OCI-LY3 (cell line): ENCODE measurements around the gene SPTBN2.

Experiments used
- H2AFZ ChIP-seq: fragments of 200-600, 300-600 bp; shearing (Covaris generic); 2 replicates; pipeline ENCODE4 v1.6.0; 2014; ENCODE audit warnings: antibody characterized with exemption, low read depth, low read length
- H3K27ac ChIP-seq: fragments of 200-600, 300-600 bp; sonication (generic); 2 replicates; pipeline ENCODE4 v1.5.1; 2014; ENCODE audit warnings: mild to moderate bottlenecking, low read length, moderate library complexity, mixed read lengths
- H3K27me3 ChIP-seq: fragments of 200-600, 300-600 bp; sonication (generic); 2 replicates; pipeline ENCODE4 v1.6.1; 2014; ENCODE audit warnings: low read depth, low read length, mixed read lengths
- H3K36me3 ChIP-seq: fragments of 200-600, 300-600 bp; sonication (generic); replicated peaks from 2 replicates; pipeline ENCODE3; 2014; ENCODE audit warnings: low read depth, low read length, mixed read lengths
- H3K4me1 ChIP-seq: fragments of 300-600, 200-600 bp; sonication (generic); 2 replicates; pipeline ENCODE4 v1.6.1; 2014; ENCODE audit warnings: low read length, mixed read lengths
- H3K4me2 ChIP-seq: fragments of 200-600, 300-600 bp; sonication (generic); 2 replicates; pipeline ENCODE4 v1.6.1; 2014; ENCODE audit warnings: low read length, mixed read lengths
- H3K4me3 ChIP-seq: fragments of 300-600, 200-600 bp; sonication (generic); 2 replicates; pipeline ENCODE4 v1.5.1; 2014; ENCODE audit warnings: antibody characterized with exemption, mild to moderate bottlenecking, low read length, moderate library complexity
- H3K79me2 ChIP-seq: fragments of 300-600, 200-600 bp; shearing (Covaris generic); 2 replicates; pipeline ENCODE4 v1.6.1; 2014; ENCODE audit warnings: mild to moderate bottlenecking, low read length, mixed read lengths
- H3K9ac ChIP-seq: fragments of 300-600, 200-600 bp; shearing (Covaris generic); 2 replicates; pipeline ENCODE4 v1.6.0; 2014; ENCODE audit warnings: mild to moderate bottlenecking, low read length, moderate library complexity
- H3K9me3 ChIP-seq: fragments of 200-600, 300-600 bp; shearing (Covaris generic); 2 replicates; pipeline ENCODE4 v1.6.1; 2014; ENCODE audit warnings: low read length, mixed read lengths; ENCODE audit not compliant: insufficient read depth
- H4K20me1 ChIP-seq: fragments of 200-600, 300-600 bp; sonication (generic); 2 replicates; pipeline ENCODE4 v1.6.1; 2016; ENCODE audit warnings: low read length, mixed read lengths; ENCODE audit not compliant: insufficient read depth
- EZH2phosphoT487 ChIP-seq: fragments of 200-600 bp; shearing (Covaris generic); IDR thresholded peaks from 2 replicates; pipeline ENCODE4 v1.6.1; 2018; ENCODE audit warnings: antibody characterized with exemption, mixed run types, low read depth
- TF ChIP-seq, protein P1 (sequence below): fragments of 200-600, 300-600 bp; sonication (generic); IDR thresholded peaks from 2 replicates; pipeline ENCODE4 v1.5.1; 2014; ENCODE audit warnings: antibody characterized with exemption, low read length, low read depth

Gene SPTBN2

DNA sequence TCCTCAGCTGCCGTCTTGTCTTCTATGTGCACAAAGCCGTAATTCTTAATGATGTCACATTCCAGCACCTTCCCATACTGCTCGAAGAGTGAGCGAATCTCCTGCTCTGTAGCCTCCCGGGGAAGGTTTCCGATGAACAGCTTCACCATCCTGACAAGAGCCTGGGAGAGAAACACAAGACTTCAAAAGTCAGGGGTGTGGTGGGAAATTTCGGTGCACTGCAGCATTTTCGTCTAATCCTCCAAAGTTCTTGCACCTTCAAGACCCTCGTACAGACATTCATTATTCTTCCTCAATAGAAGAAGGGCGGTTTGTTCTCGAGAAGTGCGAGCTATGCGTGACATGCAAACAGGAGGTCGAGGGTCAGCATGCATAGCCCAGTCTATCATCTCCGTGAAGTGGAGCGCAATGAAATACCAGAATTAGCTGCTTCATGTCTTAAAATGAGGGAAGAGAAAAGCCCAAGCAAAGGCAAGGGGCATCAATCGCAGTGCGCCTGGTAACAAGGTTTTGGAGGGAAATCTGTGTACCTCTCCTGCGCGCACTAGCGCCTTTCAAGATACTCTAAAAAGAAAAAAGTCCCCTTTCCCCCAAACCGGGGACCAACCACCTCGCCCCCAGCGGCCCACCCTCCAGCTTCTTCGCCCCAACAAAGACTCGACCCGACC, 52.0 kb downstream of the SPTBN2 start:
- TF ChIP-seq EZH2phosphoT487: no peak
- TF ChIP-seq, protein P1, sequence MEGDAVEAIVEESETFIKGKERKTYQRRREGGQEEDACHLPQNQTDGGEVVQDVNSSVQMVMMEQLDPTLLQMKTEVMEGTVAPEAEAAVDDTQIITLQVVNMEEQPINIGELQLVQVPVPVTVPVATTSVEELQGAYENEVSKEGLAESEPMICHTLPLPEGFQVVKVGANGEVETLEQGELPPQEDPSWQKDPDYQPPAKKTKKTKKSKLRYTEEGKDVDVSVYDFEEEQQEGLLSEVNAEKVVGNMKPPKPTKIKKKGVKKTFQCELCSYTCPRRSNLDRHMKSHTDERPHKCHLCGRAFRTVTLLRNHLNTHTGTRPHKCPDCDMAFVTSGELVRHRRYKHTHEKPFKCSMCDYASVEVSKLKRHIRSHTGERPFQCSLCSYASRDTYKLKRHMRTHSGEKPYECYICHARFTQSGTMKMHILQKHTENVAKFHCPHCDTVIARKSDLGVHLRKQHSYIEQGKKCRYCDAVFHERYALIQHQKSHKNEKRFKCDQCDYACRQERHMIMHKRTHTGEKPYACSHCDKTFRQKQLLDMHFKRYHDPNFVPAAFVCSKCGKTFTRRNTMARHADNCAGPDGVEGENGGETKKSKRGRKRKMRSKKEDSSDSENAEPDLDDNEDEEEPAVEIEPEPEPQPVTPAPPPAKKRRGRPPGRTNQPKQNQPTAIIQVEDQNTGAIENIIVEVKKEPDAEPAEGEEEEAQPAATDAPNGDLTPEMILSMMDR: no peak
- Histone ChIP-seq H2AFZ (peak overlapping the region; percentile 52; the same call in 1 of the 2 replicates), H3K9me3 (no peaks in the 10 kb centered on the region), H3K27ac (peak overlapping the region; percentile 85), H3K4me2 (peak overlapping the region; percentile 82), H3K4me1 (peaks cover 24% of the 10 kb centered on the region), H3K4me3 (peak overlapping the region; percentile 78), H3K9ac (peak overlapping the region; percentile 76), H4K20me1 (peaks cover 7% of the 10 kb centered on the region; the same call in 1 of the 2 replicates), H3K27me3 (no peaks in the 10 kb centered on the region), H3K36me3 (peaks cover 17% of the 10 kb centered on the region), H3K79me2 (peaks cover 46% of the 10 kb centered on the region)

DNA sequence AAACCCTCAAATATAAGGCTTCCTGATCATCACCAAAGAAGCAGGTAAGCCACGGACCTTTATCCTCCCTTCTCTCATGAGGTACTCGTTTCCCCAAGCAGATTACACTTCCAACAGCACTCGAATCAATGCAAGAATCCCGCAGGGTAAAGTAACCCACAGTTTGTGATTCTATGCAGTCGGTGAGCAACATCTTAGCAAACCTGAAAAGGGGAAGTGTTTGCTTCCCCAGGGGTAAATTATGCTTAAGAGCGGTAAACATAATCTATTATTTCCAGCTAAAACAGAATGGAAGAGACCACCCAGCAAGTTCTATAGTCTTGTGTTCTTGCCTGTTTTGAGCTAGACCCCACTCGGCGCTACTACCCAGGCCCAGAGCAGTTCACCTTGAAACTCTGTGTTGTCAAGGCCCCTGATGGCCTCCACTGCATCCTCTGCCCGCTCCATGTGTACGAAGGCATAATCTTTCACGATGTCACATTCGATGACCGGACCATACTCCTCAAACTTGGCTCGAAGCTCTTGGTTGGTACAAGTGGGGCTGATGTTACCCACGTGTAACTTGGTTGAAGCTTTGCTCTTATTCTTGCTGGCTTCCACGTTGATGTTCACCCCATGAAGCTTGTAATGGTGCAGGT, 52.6 kb downstream of the SPTBN2 start:
- Histone ChIP-seq H3K9ac (no peak overlapping the region), H2AFZ (no peak overlapping the region), H3K4me2 (peak overlapping the region; percentile 82), H3K4me3 (peak overlapping the region; percentile 78), H3K79me2 (peaks cover 53% of the 10 kb centered on the region), H3K4me1 (peaks cover 24% of the 10 kb centered on the region), H3K36me3 (peaks cover 17% of the 10 kb centered on the region), H3K9me3 (no peaks in the 10 kb centered on the region), H4K20me1 (peaks cover 7% of the 10 kb centered on the region; the same call in 1 of the 2 replicates), H3K27ac (peak overlapping the region; percentile 50), H3K27me3 (no peaks in the 10 kb centered on the region)
- TF ChIP-seq EZH2phosphoT487: no peak
- TF ChIP-seq, protein P1: no peak

DNA sequence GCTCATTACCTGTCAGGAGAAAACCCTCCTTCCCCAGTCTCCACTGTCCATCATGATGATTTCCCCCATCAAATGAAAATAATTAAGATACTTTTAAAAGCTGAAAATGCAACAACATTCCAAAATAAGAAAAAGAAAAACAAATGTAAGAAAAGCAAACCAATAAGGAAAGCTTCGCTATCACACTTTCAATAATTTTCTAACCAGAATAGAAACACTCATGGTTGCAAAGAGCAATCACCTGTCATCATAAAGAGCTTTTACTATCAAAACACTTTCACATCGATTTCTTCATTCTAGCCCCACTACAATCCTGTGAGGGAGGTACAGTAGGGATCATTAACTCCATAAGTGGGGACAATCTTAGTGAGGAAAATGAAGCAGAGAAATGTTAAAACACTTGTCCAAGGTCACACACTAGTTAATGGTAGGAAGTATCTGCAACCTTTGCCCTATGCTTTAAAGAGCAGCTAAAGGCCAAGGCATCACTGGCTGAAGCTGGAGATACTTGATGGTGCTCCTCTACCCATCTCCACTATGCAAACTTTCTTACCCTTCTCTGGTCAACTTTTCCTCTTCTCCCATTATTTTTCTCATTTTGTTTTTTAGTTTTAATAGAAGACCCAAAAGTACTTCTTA, 53.9 kb downstream of the SPTBN2 start:
- Histone ChIP-seq H3K27me3 (no peaks in the 10 kb centered on the region), H3K4me3 (no peak overlapping the region), H3K36me3 (peaks cover 21% of the 10 kb centered on the region), H3K9ac (no peak overlapping the region), H2AFZ (no peak overlapping the region), H3K79me2 (peaks cover 65% of the 10 kb centered on the region), H3K27ac (no peak overlapping the region), H3K4me1 (peaks cover 24% of the 10 kb centered on the region), H3K4me2 (no peak overlapping the region; the same call in 1 of the 2 replicates), H3K9me3 (no peaks in the 10 kb centered on the region), H4K20me1 (peaks cover 19% of the 10 kb centered on the region)
- TF ChIP-seq EZH2phosphoT487: no peak
- TF ChIP-seq, protein P1: no peak

DNA sequence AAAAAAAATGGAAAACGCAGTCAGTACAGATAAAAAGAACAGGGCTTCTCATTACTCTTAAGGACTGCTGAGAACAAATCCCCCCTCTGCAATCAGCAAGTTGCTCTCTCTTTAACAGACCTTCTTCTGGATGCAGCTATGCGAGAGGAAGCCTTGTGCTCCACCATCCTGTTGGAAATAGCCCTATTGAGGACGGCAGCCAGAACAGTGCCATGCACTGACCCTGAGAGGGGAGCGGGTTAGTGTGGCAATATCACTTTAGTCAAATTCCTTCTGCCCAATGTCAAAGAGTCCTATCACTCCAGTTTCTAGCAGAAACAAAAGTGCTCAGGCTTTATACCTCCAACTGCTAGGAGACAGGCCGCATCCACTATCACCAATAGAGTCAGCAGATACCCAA, 58.2 kb downstream of the SPTBN2 start:
- Histone ChIP-seq H3K27me3 (no peaks in the 10 kb centered on the region), H3K79me2 (peaks cover 89% of the 10 kb centered on the region), H3K4me1 (peaks cover 8% of the 10 kb centered on the region), H2AFZ (no peak overlapping the region), H3K36me3 (peaks cover 44% of the 10 kb centered on the region), H4K20me1 (peaks cover 40% of the 10 kb centered on the region), H3K27ac (no peak overlapping the region), H3K4me2 (no peak overlapping the region), H3K9ac (no peak overlapping the region), H3K4me3 (no peak overlapping the region), H3K9me3 (no peaks in the 10 kb centered on the region)
- TF ChIP-seq, protein P1: no peak
- no peak for TF ChIP-seq EZH2phosphoT487
